B cell (primary cell): Measurements from ENCODE around the gene ARHGAP45. TPM values are rescaled to one million over a fixed set of nuclear protein-coding genes. Genes with fewer than 3 reads are reported as not detected.

Experiments
- ATAC-seq: fragments of 200-7000 bp; cut with Tn5 transposase; one replicate; pipeline ENCODE4 v1.10.0; 2021; ENCODE audit warnings: low read depth, mild to moderate bottlenecking, moderate number of reproducible peaks, moderate library complexity
- CTCF ChIA-PET: fragments of 350-600 bp; sonication (Branson Sonifier 250); formaldehyde crosslinking; loops from one replicate; lab custom pipeline; 2021; ENCODE audit warnings: antibody characterized with exemption, inconsistent platforms; lab: Charles Lee
- POLR2A ChIA-PET: fragments of 350-600 bp; sonication (Branson Sonifier 250); formaldehyde crosslinking; loops from one replicate; lab custom pipeline; 2021; ENCODE audit warnings: antibody characterized with exemption; lab: Charles Lee
- DNase-seq: peaks from one replicate; pipeline ENCODE4 v3.0.0; 2013
- H2AFZ ChIP-seq: 2 replicates; pipeline ENCODE4 v1.6.1; 2012; ENCODE audit warnings: mild to moderate bottlenecking, low read depth, low read length; ENCODE audit not compliant: insufficient read depth, poor library complexity, severe bottlenecking
- H3K27ac ChIP-seq, 2 donors: 1 replicate in 1 of 2; 2 replicates in 1 of 2; pipeline ENCODE4 v1.5.1; 2012 to 2013; ENCODE audit warnings: low read length in 2 of 2, mild to moderate bottlenecking in 2 of 2, moderate library complexity in 1 of 2
- H3K27me3 ChIP-seq, 4 experiments: fragments of 200-600 bp in 1 of 4; sonication (generic) in 1 of 4; replicated peaks in 1 of 4; 1 replicate in 2 of 4; 2 replicates in 2 of 4; pipeline versions ENCODE4 v1.6.1 to v1.7.0; 2013 to 2016; ENCODE audit warnings: low read length in 3 of 4, mild to moderate bottlenecking in 2 of 4, mixed read lengths in 1 of 4, moderate library complexity in 1 of 4; ENCODE audit not compliant: insufficient read depth in 4 of 4, control insufficient read depth in 3 of 4; ENCODE audit errors: control extremely low read depth in 1 of 4
- H3K36me3 ChIP-seq, 2 experiments: replicated peaks in 1 of 2; 1 replicate in 1 of 2; 2 replicates in 1 of 2; pipeline versions ENCODE4 v1.6.1 to v1.7.1; 2013; ENCODE audit warnings: low read length in 1 of 2; ENCODE audit not compliant: insufficient read depth in 2 of 2, control insufficient read depth in 1 of 2; ENCODE audit errors: control extremely low read depth in 1 of 2, extremely low read depth in 1 of 2
- H3K4me1 ChIP-seq, 2 donors: fragments of 200-600 bp in 1 of 2; sonication (generic) in 1 of 2; 1 replicate in 1 of 2; 2 replicates in 1 of 2; pipeline versions ENCODE4 v1.5.1 to v1.6.1; 2013 to 2017; ENCODE audit warnings: low read length in 2 of 2; ENCODE audit not compliant: control insufficient read depth in 2 of 2, insufficient read depth in 2 of 2
- H3K4me2 ChIP-seq: replicated peaks from 2 replicates; pipeline ENCODE3; 2012; ENCODE audit warnings: mild to moderate bottlenecking, low read depth, low read length; ENCODE audit not compliant: poor library complexity, severe bottlenecking
- H3K4me3 ChIP-seq, 5 experiments: fragments of 200-600 bp in 1 of 5; sonication (generic) in 1 of 5; 1 replicate in 3 of 5; 2 replicates in 2 of 5; pipeline versions ENCODE4 v1.5.1 to v1.7.0; 2011 to 2016; ENCODE audit warnings: low read length in 4 of 5, mild to moderate bottlenecking in 4 of 5, low read depth in 2 of 5, control low read depth in 1 of 5, moderate library complexity in 1 of 5; ENCODE audit not compliant: insufficient read depth in 1 of 5; ENCODE audit errors: control extremely low read depth in 1 of 5, extremely low read depth in 1 of 5
- H3K79me2 ChIP-seq: fragments of 200-600 bp; sonication (generic); one replicate; pipeline ENCODE4 v1.6.0; 2016; ENCODE audit warnings: low read length; ENCODE audit not compliant: control insufficient read depth, insufficient read depth
- H3K9ac ChIP-seq: fragments of 200-600 bp; sonication (generic); 2 replicates; pipeline ENCODE4 v1.6.1; 2017; ENCODE audit warnings: mild to moderate bottlenecking, low read length, moderate library complexity
- H3K9me3 ChIP-seq, 3 donors: one replicate each; pipeline versions ENCODE4 v1.6.1 to v1.7.1; 2013; ENCODE audit warnings: low read length in 2 of 3; ENCODE audit not compliant: control insufficient read depth in 2 of 3, insufficient read depth in 1 of 3; ENCODE audit errors: control extremely low read depth in 1 of 3
- H4K20me1 ChIP-seq: 2 replicates; pipeline ENCODE4 v1.6.0; 2012; ENCODE audit warnings: mild to moderate bottlenecking, low read length; ENCODE audit not compliant: insufficient read depth, control insufficient read depth, poor library complexity, severe bottlenecking
- H3K27ac Mint-ChIP-seq: one replicate; pipeline ENCODE4 v1.8.0; 2021; ENCODE audit warnings: mixed read lengths
- H3K27me3 Mint-ChIP-seq: one replicate; pipeline ENCODE4 v1.8.0; 2021; ENCODE audit warnings: mixed read lengths
- H3K4me1 Mint-ChIP-seq: one replicate; pipeline ENCODE4 v1.8.0; 2021; ENCODE audit warnings: mixed read lengths
- H3K4me3 Mint-ChIP-seq: one replicate; pipeline ENCODE4 v1.8.0; 2021; ENCODE audit warnings: mixed read lengths
- H3K9me3 Mint-ChIP-seq: one replicate; pipeline ENCODE4 v1.8.0; 2022; ENCODE audit warnings: mixed read lengths; ENCODE audit not compliant: insufficient read depth
- EZH2 ChIP-seq: IDR thresholded peaks from 2 replicates; pipeline ENCODE4 v1.6.1; 2012; ENCODE audit warnings: borderline replicate concordance, low read depth, mild to moderate bottlenecking, moderate library complexity, low read length; ENCODE audit not compliant: insufficient read depth, poor library complexity, severe bottlenecking
- WGBS: methylation state at CpG from one replicate; pipeline ENCODE4 v1.1.5; 2013; ENCODE audit warnings: missing lambda C conversion rate; ENCODE audit not compliant: insufficient coverage; 5-methylcytosine and 5-hydroxymethylcytosine counted together
- intact Hi-C: fragments of 100-400 bp; cut with micrococcal nuclease; formaldehyde crosslinking; loops from one replicate; pipeline ENCODE4 v1.10.0; 2022
- polyA plus RNA-seq: library from polyadenylated mRNA; depleted of rRNA; stranded (reverse); fragments of >200 nt; gene quantifications from 2 replicates; pipeline ENCODE4 v1.2.3, GENCODE V29; 2012
- total RNA-seq, 2 donors: library from RNA; stranded (reverse); fragments of 120-200 nt in 1 of 2; gene quantifications; 1 replicate in 1 of 2; 2 replicates in 1 of 2; pipeline versions ENCODE4 v1.2.3 to v1.2.4, GENCODE V29; 2013 to 2022
- TF ChIP-seq, protein P1 (sequence below): fragments of 200-600 bp; IDR thresholded peaks from one replicate; pipeline ENCODE4 v1.8.0; 2022; ENCODE audit warnings: antibody characterized with exemption, mild to moderate bottlenecking

The ARHGAP45 gene
- total and polyA plus RNA-seq, 2 donors (not counting 1 experiment from before 2014, with no cell fraction given) = 488 to 490 TPM

- H3K4me3 Mint-ChIP-seq = peak overlapping the region; percentile 89
- Histone ChIP-seq H3K9ac (no peak overlapping the region), H3K27ac (no peak overlapping the region), H3K9me3 (no peaks in the 10 kb centered on the region), H3K4me2 (peak overlapping the region; percentile 57), H3K36me3 (peaks cover 0 to 20% of the 10 kb centered on the region in 2 experiments), H2AFZ (no peak overlapping the region), H3K27me3 (no peaks in the 10 kb centered on the region), H4K20me1 (peaks cover 73% of the 10 kb centered on the region), H3K4me3 (no peak overlapping the region), H3K4me1 (peaks cover 41 to 65% of the 10 kb centered on the region in 2 donors), H3K79me2 (peaks cover 76% of the 10 kb centered on the region)
- ChIA-PET POLR2A (interaction anchor here (0.5 to 1.4 kb wide), 6 partner anchors 8 to 1914 kb away, joined by 3 to 7 read pairs (median 5); partner anchors contain the start of gene ABCA7), CTCF (interaction anchor here (1.4 to 1.8 kb wide), 3 partner anchors 14 to 222 kb away, joined by 3 to 6 read pairs (median 4); no protein-coding TSS in a partner anchor)
- WGBS = 77% methylated on average over 5 of the region's 5 CpGs
- no peak overlapping the region for H3K27ac Mint-ChIP-seq
- ATAC-seq (no peak), DNase-seq (no peak)
- H3K27me3 Mint-ChIP-seq = no peaks in the 10 kb centered on the region
- TF ChIP-seq, protein P1, sequence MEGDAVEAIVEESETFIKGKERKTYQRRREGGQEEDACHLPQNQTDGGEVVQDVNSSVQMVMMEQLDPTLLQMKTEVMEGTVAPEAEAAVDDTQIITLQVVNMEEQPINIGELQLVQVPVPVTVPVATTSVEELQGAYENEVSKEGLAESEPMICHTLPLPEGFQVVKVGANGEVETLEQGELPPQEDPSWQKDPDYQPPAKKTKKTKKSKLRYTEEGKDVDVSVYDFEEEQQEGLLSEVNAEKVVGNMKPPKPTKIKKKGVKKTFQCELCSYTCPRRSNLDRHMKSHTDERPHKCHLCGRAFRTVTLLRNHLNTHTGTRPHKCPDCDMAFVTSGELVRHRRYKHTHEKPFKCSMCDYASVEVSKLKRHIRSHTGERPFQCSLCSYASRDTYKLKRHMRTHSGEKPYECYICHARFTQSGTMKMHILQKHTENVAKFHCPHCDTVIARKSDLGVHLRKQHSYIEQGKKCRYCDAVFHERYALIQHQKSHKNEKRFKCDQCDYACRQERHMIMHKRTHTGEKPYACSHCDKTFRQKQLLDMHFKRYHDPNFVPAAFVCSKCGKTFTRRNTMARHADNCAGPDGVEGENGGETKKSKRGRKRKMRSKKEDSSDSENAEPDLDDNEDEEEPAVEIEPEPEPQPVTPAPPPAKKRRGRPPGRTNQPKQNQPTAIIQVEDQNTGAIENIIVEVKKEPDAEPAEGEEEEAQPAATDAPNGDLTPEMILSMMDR = no peak
- no peak for TF ChIP-seq EZH2
- H3K4me1 Mint-ChIP-seq = peaks cover 51% of the 10 kb centered on the region
- H3K9me3 Mint-ChIP-seq = no peaks in the 10 kb centered on the region
- intact Hi-C loops = no loop called here
Measured at GRCh38 chr19:1018393-1018792, 48.6 kb upstream of the ARHGAP45 start.

GRCh38 chr19:1018932-1019615 lies 47.9 kb upstream of the ARHGAP45 start:
- 85% methylated on average over 13 of the region's 17 CpGs for WGBS
- peak overlapping the region in 1 of 2 donors; percentile 23 for H3K27ac ChIP-seq
- intact Hi-C loops = no loop called here

More at GRCh38 chr19:1018932-1019615, 47.9 kb upstream of the ARHGAP45 start:
- ChIA-PET POLR2A (interaction anchor here (0.5 to 1.4 kb wide), 6 partner anchors 8 to 250 kb away, joined by 3 to 5 read pairs (median 4); partner anchors contain the start of genes ABCA7, ARHGAP45 and CIRBP), CTCF (interaction anchor here (1.4 to 1.8 kb wide), 3 partner anchors 14 to 222 kb away, joined by 3 to 6 read pairs (median 4); no protein-coding TSS in a partner anchor)
- Histone ChIP-seq H3K79me2 (peaks cover 69% of the 10 kb centered on the region), H3K36me3 (peaks cover 0 to 13% of the 10 kb centered on the region in 2 experiments), H4K20me1 (peaks cover 66% of the 10 kb centered on the region), H3K9me3 (no peaks in the 10 kb centered on the region), H3K4me3 (peak overlapping the region in 4 of 5 experiments; percentile 80 to 94 (median 88)), H3K4me2 (peak overlapping the region; percentile 99), H3K27me3 (no peaks in the 10 kb centered on the region), H2AFZ (no peak overlapping the region), H3K9ac (peak overlapping the region; percentile 95), H3K4me1 (peaks cover 41 to 65% of the 10 kb centered on the region in 2 donors)
- ATAC-seq (no peak), DNase-seq (no peak)
- Mint-ChIP-seq H3K27me3 (no peaks in the 10 kb centered on the region), H3K4me3 (peak overlapping the region; percentile 89), H3K27ac (peak overlapping the region; percentile 32), H3K9me3 (no peaks in the 10 kb centered on the region), H3K4me1 (peaks cover 48% of the 10 kb centered on the region)
- TF ChIP-seq, protein P1 = no peak
- no peak for TF ChIP-seq EZH2
